DOHH2 (cell line): ENCODE data around the gene ARFRP1.

ENCODE experiments used
- EZH2phosphoT487 ChIP-seq: fragments of 200-600 bp; sonication (generic); IDR thresholded peaks from 2 replicates; pipeline ENCODE4 v1.6.1; 2017; ENCODE audit warnings: borderline replicate concordance, mild to moderate bottlenecking, antibody characterized with exemption, low read length, moderate library complexity, mixed read lengths
- TF ChIP-seq, protein P1 (sequence below): fragments of 200-600 bp; sonication (generic); IDR thresholded peaks from one replicate; pipeline ENCODE4 v1.5.1; 2014; ENCODE audit warnings: antibody characterized with exemption, mild to moderate bottlenecking, low read depth, low read length; ENCODE audit not compliant: poor library complexity, severe bottlenecking

DNA sequence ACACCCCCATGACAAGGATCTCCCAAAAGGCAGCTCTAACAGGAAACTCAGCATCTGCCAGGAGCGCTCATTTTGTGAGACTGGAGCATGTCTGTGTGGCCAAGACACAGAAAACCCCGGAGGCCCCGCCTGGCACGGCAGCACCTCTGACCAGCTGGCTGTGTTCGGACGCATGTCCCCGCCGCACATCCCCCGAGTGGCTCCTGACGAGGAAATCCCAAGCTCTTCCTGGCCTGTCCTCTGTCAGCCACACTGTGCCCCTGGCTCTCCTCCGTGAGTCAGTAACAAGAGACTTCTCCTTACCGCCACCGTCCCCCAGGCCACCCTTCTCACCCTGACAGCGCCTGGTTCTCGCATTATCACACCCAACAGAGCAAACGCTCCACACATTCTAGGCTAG, 46.2 kb upstream of the ARFRP1 start:
- TF ChIP-seq, protein P1, sequence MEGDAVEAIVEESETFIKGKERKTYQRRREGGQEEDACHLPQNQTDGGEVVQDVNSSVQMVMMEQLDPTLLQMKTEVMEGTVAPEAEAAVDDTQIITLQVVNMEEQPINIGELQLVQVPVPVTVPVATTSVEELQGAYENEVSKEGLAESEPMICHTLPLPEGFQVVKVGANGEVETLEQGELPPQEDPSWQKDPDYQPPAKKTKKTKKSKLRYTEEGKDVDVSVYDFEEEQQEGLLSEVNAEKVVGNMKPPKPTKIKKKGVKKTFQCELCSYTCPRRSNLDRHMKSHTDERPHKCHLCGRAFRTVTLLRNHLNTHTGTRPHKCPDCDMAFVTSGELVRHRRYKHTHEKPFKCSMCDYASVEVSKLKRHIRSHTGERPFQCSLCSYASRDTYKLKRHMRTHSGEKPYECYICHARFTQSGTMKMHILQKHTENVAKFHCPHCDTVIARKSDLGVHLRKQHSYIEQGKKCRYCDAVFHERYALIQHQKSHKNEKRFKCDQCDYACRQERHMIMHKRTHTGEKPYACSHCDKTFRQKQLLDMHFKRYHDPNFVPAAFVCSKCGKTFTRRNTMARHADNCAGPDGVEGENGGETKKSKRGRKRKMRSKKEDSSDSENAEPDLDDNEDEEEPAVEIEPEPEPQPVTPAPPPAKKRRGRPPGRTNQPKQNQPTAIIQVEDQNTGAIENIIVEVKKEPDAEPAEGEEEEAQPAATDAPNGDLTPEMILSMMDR = no peak
- no peak for TF ChIP-seq EZH2phosphoT487
